OCI-LY7 (cell line): ENCODE results near the gene USP48. TPM values are rescaled to one million over a fixed set of nuclear protein-coding genes. Genes with fewer than 3 reads are reported as not detected.

Experiments used
- BruUV-seq: library from RNA; stranded (reverse); fragments of 400-500 nt; replicated peaks from 2 replicates; lab custom pipeline; 2021; lab: Mats Ljungman, UMichigan
- CTCF ChIA-PET: fragments of 300-600 bp; sonication (Branson Sonifier 250); formaldehyde crosslinking; loops from one replicate; lab custom pipeline; 2022; ENCODE audit warnings: antibody characterized with exemption; ENCODE audit not compliant: unreplicated experiment; lab: Charles Lee
- POLR2A ChIA-PET: fragments of 300-600 bp; sonication (Branson Sonifier 250); formaldehyde crosslinking; loops from one replicate; lab custom pipeline; 2022; ENCODE audit warnings: antibody characterized with exemption; lab: Charles Lee
- DNase-seq: peaks from one replicate; pipeline ENCODE4 v3.0.0-alpha.2; 2015; ENCODE audit warnings: low spot score
- H2AFZ ChIP-seq: fragments of 200-600 bp; sonication (generic), shearing (Covaris generic); 2 replicates; pipeline ENCODE4 v1.6.1; 2014; ENCODE audit warnings: mild to moderate bottlenecking, antibody characterized with exemption, low read length, moderate library complexity
- H3K27ac ChIP-seq: fragments of 200-600 bp; sonication (generic); 2 replicates; pipeline ENCODE4 v1.5.1; 2014; ENCODE audit warnings: mixed run types, low read depth, mild to moderate bottlenecking, moderate library complexity, low read length, inconsistent platforms; ENCODE audit not compliant: poor library complexity, severe bottlenecking
- H3K36me3 ChIP-seq: fragments of 200-600 bp; sonication (generic); 2 replicates; pipeline ENCODE4 v1.6.1; 2014; ENCODE audit warnings: mild to moderate bottlenecking, antibody characterized with exemption, low read length, moderate library complexity, mixed read lengths; ENCODE audit not compliant: insufficient read depth
- H3K4me1 ChIP-seq: fragments of 200-600 bp; sonication (generic); 2 replicates; pipeline ENCODE4 v1.5.1; 2014; ENCODE audit warnings: mild to moderate bottlenecking, low read length; ENCODE audit not compliant: insufficient read depth, poor library complexity, severe bottlenecking
- H3K4me2 ChIP-seq: fragments of 200-600 bp; sonication (generic); 2 replicates; pipeline ENCODE4 v1.6.1; 2014; ENCODE audit warnings: mild to moderate bottlenecking, low read length
- H3K4me3 ChIP-seq: fragments of 200-600 bp; sonication (generic); 2 replicates; pipeline ENCODE4 v1.5.1; 2014; ENCODE audit warnings: mild to moderate bottlenecking, low read depth, low read length; ENCODE audit not compliant: poor library complexity, severe bottlenecking
- H3K79me2 ChIP-seq: fragments of 200-600 bp; sonication (generic); 2 replicates; pipeline ENCODE4 v1.6.1; 2016; ENCODE audit warnings: low read depth, mild to moderate bottlenecking, low read length, moderate library complexity, mixed read lengths; ENCODE audit not compliant: insufficient read depth
- H3K9me2 ChIP-seq: fragments of 200-600 bp; sonication (generic); 2 replicates; pipeline ENCODE4 v1.6.1; 2016; ENCODE audit warnings: mild to moderate bottlenecking, low read length, mixed read lengths; ENCODE audit not compliant: insufficient read depth
- H3K9me3 ChIP-seq: fragments of 200-600 bp; sonication (generic); 2 replicates; pipeline ENCODE4 v1.6.1; 2014; ENCODE audit warnings: mild to moderate bottlenecking, mixed run types, low read length, mixed read lengths
- H4K20me1 ChIP-seq: fragments of 200-600 bp; sonication (generic); 2 replicates; pipeline ENCODE4 v1.6.1; 2014; ENCODE audit warnings: mild to moderate bottlenecking, antibody characterized with exemption, low read length, moderate library complexity, mixed read lengths; ENCODE audit not compliant: insufficient read depth
- CTCF ChIP-seq: fragments of 200-600 bp; sonication (generic); conservative IDR thresholded peaks from 2 replicates; pipeline ENCODE4 v1.5.1; 2014; ENCODE audit warnings: mild to moderate bottlenecking, antibody characterized with exemption, low read length, moderate library complexity, mixed read lengths
- EZH2phosphoT487 ChIP-seq: fragments of 200-600 bp; sonication (generic); IDR thresholded peaks from 2 replicates; pipeline ENCODE4 v1.6.1; 2018; ENCODE audit warnings: low read depth, borderline replicate concordance, mild to moderate bottlenecking, mixed run types, antibody characterized with exemption, low read length, moderate library complexity, mixed read lengths
- intact Hi-C: fragments of 100-400 bp; cut with micrococcal nuclease; formaldehyde crosslinking; loops from one replicate; pipeline ENCODE4 v1.10.0; 2022; ENCODE audit not compliant: unreplicated experiment
- total RNA-seq, 2 experiments: library from RNA; depleted of rRNA in 1 of 2; stranded (reverse); fragments of >200 nt in 1 of 2; shearing (Covaris generic) in 1 of 2; gene quantifications; 2 replicates each; pipeline ENCODE4 v1.2.3, GENCODE V29; 2014 to 2022

USP48 gene
- total RNA-seq, 2 experiments from 2014 or later = 45.0 to 98.3 TPM

GRCh38 chr1:21644906-21645305 is 138.0 kb downstream of the USP48 start:
- H4K20me1 ChIP-seq = no peaks in the 10 kb centered on the region
- no TSS peak for BruUV-seq
- TF ChIP-seq CTCF = no peak
- no peak for TF ChIP-seq EZH2phosphoT487
- H2AFZ ChIP-seq = no peak overlapping the region
- ChIA-PET CTCF (no interaction called here), POLR2A (no interaction called here)
- no peaks in the 10 kb centered on the region for H3K4me1 ChIP-seq
- no peak overlapping the region for H3K27ac ChIP-seq
- intact Hi-C loops = no loop called here
- no peaks in the 10 kb centered on the region for H3K9me3 ChIP-seq
- no peak overlapping the region for H3K4me2 ChIP-seq
- H3K36me3 ChIP-seq = no peaks in the 10 kb centered on the region
- H3K79me2 ChIP-seq = no peaks in the 10 kb centered on the region
- DNase-seq = no peak
- H3K9me2 ChIP-seq = no peaks in the 10 kb centered on the region
- no peak overlapping the region for H3K4me3 ChIP-seq

DNA sequence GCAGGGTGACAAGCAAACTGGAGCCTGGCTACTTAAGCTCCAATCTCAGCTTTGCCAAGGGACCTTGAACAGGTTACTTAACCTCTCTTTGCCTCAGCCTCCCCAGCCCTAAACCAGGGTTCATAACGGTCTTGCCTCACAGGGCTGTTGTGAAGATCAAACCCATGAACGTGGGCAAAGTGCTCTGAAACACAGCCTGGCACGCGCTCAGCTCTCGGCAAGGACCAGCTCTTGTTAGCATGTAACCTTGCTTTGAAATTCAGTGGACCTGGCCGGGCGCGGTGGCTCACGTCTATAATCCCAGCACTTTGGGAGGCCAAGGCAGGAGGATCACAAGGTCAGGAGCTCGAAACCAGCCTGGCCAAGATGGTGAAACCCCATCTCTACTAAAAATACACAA is 138.6 kb downstream of the USP48 start:
- POLR2A ChIA-PET = interaction anchor here (0.6 kb wide), 1 partner anchor 431 kb away, joined by 4 read pairs; no protein-coding TSS in a partner anchor
- no peak overlapping the region for H2AFZ ChIP-seq
- no peak overlapping the region for H3K4me3 ChIP-seq
- H3K79me2 ChIP-seq = no peaks in the 10 kb centered on the region
- no peak overlapping the region for H3K4me2 ChIP-seq
- H3K9me2 ChIP-seq = no peaks in the 10 kb centered on the region
- BruUV-seq = no TSS peak
- H3K27ac ChIP-seq = no peak overlapping the region
- H3K36me3 ChIP-seq = no peaks in the 10 kb centered on the region
- intact Hi-C loops = no loop called here
- H3K4me1 ChIP-seq = no peaks in the 10 kb centered on the region
- CTCF ChIA-PET = no interaction called here
- H4K20me1 ChIP-seq = no peaks in the 10 kb centered on the region
- DNase-seq = no peak
- no peaks in the 10 kb centered on the region for H3K9me3 ChIP-seq
- no peak for TF ChIP-seq EZH2phosphoT487
- TF ChIP-seq CTCF = no peak

- Histone ChIP-seq H3K4me2 (no peak overlapping the region), H3K9me3 (no peaks in the 10 kb centered on the region), H3K4me3 (no peak overlapping the region), H3K27ac (no peak overlapping the region), H3K79me2 (no peaks in the 10 kb centered on the region), H3K9me2 (no peaks in the 10 kb centered on the region), H2AFZ (no peak overlapping the region), H3K4me1 (no peaks in the 10 kb centered on the region), H3K36me3 (no peaks in the 10 kb centered on the region), H4K20me1 (no peaks in the 10 kb centered on the region)
- no TSS peak for BruUV-seq
- POLR2A ChIA-PET = interaction anchor here (0.6 kb wide), 1 partner anchor 34 kb away, joined by 4 read pairs; no protein-coding TSS in a partner anchor
- no peak for TF ChIP-seq EZH2phosphoT487
- CTCF ChIA-PET = no interaction called here
- DNase-seq = no peak
- intact Hi-C loops = no loop called here
Observed at GRCh38 chr1:21643624-21644023, 139.3 kb downstream of the USP48 start.
